CD4-positive, alpha-beta T cell treated with Interleukin-17A for 1 hour (primary cell): Measurements from ENCODE around the gene MISP.
"Not testable (repeated sequence)": the region's sequence is repeated elsewhere in the genome, so short reads cannot be mapped to it uniquely, and the experiment has no call there.

Experiments used
- DNase-seq: peaks from one replicate; pipeline ENCODE4 v3.0.0-alpha.2; 2020

MISP gene

DNA sequence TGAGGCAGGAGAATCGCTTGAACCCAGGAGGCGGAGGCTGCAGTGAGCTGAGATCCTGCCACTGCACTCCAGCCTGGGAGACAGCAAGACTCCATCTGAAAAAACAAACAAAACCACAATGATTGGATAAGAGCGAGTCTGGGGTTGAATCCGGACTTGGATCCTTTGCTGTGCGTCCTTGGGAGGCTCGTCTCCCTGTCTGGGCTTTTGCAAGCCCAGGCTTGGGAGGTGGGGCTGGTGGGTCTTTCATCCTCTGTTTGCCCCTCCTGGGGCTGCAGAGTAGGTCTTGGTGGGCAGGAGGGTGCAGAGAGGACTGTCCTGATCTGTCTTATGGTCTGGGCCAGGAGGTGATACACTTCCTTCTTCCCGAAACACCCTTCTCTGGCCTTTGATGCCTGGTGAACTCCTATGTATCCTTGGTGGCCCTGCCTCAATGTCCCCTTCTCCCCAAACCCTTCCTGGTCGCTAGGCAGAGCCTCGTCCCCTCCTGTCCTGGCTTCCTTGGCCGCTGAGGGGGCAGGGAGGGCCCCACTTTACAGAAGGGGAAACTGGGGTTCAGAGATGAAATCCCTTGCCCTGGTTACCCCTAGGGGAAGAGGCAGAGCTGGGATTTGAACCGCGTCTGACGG, 25.3 kb upstream of the MISP start:
- DNase-seq: no peak

DNA sequence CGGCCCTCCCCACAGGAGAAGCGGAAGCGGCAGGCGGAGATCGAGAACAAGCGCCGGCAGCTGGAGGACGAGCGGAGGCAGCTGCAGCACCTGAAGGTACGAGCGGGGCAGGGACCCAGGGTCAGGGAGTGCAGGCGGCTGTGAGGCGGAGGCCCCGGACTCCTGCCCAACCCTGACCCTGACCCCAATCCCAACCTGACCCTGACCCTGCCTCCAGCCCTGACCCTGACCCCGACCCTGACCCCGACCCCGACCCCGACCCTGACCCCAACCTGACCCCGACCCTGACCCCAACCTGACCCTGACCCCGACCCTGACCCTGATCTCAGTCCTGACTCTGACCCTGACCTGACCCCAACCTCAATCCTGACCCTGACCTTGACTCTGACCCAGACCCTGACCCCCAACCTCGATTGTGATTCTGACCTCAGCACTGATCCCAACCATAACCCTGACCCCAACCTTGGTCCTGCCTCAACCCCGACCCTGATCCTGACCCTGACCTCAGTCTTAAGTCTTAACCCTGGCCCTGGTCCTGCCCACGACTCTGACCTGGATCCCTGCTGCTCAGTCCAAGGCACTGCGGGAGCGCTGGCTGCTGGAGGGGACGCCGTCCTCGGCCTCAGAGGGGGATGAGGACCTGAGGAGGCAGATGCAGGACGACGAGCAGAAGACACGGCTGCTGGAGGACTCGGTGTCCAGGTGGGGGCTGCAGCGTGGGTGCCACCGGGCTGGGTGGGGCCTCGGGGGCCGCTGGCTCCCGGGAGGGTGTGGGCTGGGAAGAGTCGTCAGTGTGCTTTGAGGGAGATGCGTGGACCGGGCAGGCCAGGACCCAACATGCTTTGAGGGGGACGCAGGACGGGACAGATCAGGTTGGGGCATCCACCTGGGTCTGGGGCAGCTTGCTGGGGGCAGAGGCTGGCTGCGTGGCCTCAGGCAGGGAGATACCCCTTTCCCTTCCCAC, 23.6 kb upstream of the MISP start:
- DNase-seq: no peak

DNA sequence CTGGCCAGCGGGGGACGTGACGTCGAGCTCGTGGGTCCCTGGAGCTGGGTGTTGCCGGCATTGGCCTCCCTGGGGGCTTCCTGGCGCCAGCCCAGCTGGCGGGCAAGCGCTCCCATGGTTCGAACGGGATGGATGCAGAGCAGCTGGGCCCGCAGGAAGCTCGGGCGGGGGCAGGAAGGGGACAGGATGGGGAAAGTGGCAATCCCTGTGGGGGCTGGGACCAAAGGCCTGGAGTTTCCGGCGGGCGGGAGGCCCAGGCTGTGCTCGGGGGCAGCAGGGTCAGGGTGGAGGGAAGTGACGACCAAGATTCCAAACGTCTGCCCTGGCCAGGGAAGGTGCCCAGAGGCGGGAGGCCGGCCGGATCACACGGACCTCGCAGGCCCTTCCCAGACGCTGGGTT, 22.9 kb upstream of the MISP start:
- DNase-seq: no peak

DNA sequence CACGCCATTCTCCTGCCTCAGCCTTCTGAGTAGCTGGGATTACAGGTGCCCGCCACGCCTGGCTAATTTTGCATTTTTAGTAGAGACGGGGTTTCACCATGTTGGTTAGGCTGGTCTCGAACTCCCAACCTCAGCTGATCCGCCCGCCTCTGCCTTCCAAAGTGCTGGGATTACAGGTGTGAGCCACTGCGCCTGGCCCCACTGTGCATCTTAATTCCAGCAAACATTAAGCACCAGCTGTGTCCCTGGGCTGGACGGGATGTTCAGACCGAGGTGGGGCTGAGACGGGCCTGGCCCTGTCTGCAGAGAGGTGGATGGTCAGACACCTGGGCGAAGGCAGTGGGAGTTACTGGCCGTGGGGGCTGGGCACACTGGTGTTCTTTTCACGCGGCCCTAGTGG, 21.3 kb upstream of the MISP start:
- not testable (repeated sequence) for DNase-seq

DNA sequence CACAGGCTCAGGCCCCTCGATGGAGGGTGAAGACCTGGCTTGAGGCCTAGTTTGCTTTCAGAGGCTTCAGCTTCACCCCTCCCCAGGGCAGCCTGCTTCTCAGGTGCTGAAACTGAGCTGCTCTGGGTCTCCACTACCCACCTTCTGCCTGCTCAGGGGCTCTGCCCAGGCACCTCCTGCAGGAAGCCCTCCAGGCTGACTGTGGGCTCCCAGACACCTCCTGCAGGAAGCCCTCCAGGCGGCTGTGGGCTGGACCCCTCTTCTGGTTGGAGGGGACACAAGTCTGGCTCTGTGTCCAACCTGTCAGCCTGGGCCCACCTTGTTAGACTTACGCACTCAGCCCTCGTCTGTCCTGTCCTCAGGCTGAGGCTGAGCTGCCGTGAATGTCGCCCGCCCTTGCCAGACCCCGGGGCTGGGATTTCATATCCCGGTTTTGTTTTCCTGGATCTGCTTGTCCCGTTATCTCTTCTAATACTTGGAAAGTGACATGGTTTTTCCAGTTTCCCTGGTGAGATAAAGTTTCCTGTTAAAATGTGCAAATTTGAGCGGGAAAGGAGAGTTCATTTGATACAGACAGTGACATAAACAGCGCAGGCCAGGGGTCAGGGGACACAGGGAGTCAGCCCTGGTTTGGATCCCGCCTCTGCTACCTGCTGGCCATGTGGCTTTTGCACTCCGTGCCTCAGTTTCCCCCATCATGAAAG, 20.8 kb upstream of the MISP start:
- DNase-seq: no peak

DNA sequence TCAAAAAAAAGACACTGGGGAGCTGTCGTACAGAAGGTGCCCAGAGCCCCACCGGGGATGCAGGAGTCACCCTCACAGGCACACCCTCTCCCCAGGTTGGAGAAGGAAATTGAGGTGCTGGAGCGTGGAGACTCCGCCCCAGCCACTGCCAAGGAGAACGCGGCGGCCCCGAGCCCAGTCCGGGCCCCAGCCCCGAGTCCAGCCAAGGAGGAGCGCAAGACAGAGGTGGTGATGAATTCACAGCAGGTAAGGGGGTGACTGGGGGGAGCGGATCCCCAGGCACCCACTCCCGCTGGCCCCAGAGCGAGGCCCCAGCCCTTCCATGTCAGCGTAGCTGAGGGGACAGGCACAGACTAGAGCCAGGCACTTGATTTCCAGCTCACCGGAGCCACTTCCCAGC, 19.9 kb upstream of the MISP start:
- DNase-seq: no peak

DNA sequence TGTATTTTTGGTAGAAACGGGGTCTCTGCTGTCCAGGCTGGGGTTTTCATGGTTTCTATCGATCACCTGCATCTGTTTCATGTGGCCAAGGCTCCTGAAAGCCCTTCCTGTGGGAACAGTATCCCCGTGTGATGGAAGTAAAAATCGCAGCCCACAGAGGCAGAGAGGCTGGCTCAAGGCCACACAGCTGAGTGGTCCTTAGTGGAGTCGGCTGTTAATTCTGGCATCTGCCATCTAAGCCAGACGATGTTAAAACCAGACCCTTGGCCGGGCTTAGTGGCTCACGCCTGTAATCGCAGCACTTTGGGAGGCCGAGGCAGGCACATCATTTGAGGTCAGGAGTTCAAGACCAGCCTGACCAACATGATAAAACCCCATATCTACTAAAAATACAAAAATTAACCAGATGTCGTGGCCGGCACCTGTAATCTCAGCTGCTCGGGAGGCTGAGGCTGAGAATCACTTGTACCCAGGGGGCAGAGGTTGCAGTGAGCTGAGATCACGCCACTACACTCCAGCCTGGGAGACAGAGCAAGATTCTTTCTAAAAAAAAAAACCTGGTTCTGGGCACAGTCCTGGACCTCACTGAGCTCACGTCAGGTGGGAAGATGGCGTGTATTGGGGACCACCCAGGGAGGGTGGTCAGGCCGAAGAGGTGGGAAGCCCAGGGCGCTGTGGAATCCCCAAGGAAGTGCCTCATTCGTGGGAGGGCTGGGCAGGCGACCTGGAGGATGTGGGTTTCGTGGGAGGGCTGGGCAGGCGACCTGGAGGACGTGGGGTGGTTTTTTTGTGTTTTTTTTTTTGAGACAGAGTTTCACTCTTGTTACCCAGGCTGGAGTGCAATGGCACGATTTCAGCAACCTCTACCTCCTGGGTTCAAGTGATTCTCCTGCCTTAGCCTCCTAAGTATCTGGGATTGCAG, 18.5 kb upstream of the MISP start:
- no peak for DNase-seq

DNA sequence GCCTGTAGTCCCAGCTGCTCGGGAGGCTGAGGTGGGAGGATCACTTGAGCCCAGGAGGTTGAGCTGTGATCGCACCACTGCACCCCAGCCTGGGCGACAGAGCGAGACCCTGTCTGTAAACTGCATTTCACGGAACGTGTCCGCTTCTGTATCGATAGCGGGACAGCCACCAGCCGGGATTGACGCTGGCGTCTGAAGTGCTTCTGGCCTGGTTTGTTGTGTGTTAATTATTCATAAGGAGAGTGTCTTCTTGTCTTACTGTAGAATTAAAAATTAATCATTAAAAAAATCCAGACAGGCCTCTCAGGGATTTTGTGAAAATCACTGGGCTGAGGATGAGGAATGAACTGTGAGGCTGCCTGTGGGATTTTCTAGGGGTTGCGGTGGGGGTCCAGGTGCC, 16.2 kb upstream of the MISP start:
- no peak for DNase-seq

DNA sequence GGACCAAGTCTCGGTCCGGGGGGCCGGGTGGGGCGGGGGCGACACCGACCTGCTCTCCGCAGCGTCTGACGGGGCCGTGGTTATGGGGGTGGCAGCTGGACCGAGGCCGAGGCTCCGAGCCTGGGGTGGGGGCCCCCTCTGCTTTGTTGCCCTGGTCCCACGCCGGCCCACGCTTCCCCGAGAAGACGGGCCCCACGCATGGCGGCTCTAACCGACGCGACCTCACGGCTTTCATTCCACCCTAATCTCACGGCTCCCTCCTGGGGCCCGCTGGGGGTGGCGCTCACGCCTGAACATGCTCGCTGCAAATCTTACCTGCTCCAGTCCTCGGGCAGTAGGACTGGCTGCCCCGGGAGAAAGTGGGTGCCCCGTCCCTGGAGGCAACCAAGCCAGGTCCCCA, 14.8 kb upstream of the MISP start:
- DNase-seq: no peak

DNA sequence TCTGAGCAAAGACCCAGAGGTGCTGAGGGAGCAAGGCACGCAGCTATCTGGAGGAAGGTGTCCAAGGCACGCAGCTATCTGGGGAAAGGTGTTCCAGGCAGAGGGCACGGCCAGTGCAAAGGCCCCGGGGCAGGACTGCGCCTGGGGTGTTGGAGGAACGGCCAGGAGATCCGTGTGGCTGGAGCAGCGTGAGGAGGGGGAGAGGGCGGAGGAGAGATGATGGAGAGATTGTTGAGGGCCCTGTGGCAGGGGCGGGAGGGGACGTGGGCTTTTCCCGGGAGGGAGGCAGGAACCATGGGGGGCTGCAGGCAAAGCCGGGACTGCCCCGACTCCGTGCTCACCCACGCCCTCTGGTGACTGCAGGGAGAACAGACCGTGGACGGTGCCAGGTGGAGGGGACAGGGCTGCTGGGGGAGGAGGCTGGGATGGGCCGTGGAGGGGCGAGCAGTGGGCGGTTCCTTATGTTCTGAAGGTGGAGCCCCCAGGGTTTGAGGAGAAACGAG, 13.3 kb upstream of the MISP start:
- DNase-seq: peak; percentile 62

DNA sequence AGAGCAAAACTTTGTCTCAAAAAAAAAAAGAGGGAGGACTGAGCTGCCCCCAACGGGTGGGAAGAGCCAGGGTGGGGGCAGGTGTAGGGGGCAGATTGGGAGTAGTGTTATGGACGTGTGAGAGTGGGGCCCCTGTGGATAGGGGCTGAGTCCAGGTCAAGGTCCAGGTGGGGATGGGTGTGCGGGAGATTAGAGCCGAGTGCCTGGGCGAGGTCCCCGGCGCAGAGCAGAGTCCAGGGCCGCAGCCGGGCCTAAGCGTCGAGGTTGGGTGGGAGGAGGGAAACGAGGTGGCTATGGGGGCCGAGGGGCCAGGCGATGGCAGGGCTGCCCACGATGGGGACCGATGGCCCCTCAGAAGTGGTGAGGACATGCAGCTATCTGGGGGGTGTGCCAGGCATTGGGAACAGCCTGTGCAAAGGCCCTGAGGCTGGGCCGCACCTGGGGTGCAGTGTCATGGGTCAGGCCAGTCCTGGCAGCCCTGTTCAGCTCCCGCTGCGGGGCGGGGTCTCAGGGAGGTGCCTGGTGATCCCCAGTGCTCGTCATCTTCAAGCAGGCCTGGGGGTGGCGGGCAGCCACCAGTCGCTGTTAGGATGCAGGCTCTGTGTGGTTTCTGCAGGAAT, 12.3 kb upstream of the MISP start:
- no peak for DNase-seq

DNA sequence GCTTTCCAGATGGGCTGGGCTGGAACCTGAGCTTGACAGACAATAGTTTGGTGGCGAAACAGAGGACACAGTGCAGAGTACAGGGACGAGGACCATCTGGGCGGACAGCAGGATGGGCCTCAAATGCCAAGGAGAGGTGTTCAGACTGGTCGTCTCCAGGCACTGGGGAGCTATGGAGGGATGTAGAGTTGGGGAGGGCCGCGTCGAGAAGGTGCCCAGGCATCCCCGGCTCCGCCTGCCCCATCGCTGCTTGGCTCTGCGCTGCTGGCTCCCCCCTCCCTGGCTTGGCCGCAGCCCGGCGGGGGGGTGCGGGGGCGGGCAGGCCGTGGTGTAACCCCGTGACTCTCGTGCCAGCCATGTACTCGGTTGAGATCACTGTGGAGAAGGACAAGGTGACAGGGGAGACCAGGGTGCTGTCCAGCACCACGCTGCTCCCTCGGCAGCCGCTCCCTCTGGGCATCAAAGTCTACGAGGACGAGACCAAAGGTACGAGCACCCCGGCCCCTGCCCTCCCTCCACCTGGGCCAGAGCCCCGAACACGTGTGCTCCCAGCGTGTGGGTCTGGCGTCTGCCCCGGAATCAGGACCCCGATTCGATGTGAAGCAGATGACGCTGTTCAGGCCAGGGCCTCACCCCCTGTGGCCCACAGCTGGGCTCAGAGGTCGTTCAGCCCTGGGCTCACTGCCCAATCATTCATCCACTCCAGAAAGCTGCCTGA, 10.8 kb upstream of the MISP start:
- DNase-seq: no peak

DNA sequence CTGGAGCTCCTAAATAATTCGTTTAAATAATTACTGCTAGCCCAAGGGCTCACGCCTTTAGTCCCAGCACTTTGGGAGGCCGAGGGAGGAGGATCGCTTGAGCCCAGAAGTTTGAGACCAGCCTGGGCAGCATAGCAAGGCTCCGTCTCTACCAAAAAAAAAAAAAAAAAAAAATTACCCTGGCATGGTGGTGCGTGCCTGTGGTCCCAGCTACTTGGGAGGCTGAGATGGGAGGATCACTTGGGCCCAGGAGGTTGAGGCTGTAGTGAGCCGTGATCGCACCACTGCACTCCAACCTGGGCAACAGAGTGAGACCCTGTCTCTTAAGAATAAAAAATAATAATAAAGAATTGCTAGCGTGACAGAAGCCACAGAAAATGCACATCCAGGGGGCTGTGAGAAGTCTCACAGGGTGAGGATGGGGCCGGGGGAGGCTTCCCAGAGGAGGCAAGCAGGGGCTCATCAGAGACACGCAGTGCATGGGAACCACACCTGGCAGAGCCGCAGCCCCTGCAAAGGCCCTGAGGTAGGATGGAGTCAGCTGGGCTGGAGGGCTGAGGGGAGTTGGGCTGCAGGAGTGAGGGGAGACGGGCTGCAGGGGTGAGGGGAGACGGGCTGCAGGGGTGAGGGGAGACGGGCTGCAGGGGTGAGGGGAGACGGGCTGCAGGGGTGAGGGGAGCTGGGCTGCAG, 10.0 kb upstream of the MISP start:
- DNase-seq: not testable (repeated sequence)

DNA sequence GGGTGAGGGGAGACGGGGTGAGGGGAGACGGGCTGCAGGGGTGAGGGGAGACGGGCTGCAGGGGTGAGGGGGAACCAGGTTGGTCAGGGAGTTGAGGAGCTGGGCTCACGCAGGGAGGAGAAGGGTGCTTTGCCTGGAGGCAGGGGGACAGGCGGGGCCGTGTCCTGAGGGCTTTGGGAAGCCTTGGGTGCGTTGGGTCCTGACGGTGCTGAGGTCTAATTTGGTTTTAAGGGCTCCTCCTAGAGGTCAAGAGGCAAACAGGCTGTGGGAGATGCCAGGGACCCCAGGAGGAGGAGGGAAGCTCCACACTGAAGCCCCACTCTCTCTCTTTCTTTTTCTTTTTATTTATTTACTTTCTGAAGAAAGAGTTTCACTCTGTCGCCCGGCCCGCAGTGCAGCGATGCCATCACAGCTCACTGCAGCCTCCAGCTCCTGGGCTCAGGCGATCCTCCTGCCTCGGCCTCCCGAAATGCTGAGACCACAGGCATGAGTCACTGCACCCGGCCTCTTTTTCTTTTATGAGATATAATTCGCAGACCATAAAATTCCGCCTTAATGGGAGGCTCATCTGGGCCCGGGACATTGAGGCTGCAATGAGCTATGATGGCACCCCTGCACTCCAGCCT, 9.3 kb upstream of the MISP start:
- DNase-seq: peak; percentile 25

DNA sequence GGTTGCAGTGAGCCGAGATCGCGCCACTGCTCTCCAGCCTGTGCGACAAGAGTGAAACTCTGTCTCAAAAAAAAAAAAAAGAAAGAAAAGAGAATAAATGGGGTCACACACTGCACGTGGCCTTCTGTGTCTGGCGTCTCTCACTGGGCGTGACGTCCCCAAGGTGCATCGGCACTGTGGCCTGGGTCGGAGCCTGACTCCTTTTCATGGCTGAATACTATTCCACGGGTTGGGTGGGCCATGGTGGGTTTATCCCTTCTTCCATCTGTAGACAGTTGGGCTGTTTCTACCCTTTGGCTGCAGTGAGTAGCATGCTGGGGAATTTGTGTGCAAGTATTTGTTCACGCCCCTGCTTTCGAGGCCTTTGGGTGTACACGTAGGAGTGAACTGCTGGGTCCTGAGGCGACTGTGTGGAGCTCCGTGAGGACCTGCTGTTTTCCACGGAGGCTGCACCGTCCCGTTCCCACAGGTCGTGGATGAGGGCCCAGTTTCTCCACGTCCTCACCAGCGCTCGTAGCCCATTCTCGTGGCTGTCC, 8.3 kb upstream of the MISP start:
- no peak for DNase-seq

DNA sequence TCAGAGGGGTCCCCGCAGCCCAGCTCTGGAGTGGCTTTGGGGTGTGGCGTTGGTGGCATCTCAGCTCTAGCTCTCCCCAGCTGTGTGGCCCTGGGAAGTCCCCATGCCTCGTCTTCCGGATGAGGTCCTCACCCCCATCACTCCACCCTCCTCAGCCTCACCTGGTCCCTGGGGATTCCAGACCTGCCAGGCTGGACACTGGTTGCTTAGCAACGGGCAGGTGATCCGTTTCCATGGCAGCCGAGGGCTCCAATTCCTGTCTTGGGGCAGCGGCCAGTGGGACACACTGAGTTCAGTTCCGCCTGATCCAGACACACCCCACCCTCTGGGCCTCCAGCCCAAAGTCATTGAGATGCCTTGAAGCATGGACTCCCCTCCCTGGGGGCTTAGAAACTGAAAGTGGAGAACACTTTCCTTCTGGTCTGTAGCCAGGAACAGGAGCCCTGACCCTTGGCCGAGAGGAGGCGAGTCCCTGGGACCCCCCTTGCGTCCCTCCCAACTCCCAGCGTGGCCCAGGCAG, 7.7 kb upstream of the MISP start:
- DNase-seq: no peak

DNA sequence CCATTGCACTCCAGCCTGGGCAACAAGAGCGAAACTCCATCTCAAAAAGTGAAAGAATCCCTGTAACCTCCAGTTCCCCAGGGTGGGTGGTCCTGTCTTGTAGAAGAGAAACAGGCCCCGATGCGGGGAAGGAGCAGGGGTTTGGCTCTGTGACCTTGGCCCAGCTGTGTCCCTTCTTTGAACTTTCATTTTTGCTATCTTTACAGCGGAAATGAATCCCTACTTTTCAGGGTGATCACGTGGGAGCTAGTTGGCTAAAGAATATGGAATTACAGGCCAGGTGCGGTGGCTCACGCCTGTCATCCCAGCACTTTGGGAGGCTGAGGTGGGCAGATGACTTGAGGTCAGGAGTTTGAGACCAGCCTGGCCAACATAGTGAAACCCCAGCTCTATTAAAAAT, 5.8 kb upstream of the MISP start:
- DNase-seq: not testable (repeated sequence)

DNA sequence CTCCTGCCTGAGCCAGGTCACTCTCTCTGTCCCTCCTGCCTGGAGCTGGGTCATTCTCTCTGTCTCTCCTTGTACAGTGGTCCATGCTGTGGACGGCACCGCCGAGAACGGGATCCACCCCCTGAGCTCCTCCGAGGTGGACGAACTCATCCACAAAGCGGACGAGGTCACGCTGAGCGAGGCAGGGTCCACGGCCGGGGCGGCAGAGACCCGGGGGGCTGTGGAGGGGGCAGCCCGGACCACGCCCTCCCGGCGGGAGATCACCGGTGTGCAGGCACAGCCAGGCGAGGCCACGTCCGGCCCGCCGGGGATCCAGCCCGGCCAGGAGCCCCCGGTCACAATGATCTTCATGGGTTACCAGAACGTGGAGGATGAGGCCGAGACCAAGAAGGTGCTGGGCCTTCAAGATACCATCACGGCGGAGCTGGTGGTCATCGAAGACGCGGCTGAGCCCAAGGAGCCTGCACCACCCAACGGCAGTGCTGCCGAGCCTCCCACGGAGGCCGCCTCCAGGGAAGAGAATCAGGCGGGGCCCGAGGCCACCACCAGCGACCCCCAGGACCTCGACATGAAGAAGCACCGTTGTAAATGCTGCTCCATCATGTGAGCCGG, 4.6 kb upstream of the MISP start:
- DNase-seq: no peak

DNA sequence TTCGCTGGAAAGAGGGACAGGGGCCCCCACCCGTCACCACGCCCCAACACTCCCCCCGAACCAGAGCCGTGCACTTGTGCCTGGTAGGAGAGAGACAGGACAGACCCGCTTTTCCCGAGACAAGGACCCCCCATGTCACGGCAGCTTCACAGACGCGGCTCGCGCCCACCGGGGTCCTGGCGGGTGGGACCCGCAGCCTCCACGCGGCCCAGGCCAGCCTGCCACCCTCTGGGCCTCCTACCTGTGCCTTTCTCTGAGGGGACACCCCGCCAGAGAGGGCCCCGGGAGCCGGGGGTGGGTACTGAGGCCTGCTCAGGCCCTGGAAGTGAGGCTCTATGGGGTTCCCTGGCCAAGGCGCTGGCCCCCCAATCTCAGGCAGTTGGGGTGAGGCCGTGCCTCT, 4.0 kb upstream of the MISP start:
- DNase-seq: no peak
